H1 (cell line): ENCODE measurements around the gene CIT. TPM values are rescaled to one million over a fixed set of nuclear protein-coding genes. Genes with fewer than 3 reads are reported as not detected.

ENCODE experiments used
- BACH1 ChIP-seq: IDR thresholded peaks from 2 replicates; pipeline ENCODE4 v1.6.1; 2012; ENCODE audit warnings: low read length, improper control_type of control experiment
- CHD1 ChIP-seq: IDR thresholded peaks from 2 replicates; pipeline ENCODE4 v1.6.1; 2012; ENCODE audit warnings: low read depth, low read length, improper control_type of control experiment
- CHD2 ChIP-seq: IDR thresholded peaks from 2 replicates; pipeline ENCODE4 v1.6.1; 2012; ENCODE audit warnings: low read length, improper control_type of control experiment
- MAFK ChIP-seq: IDR thresholded peaks from 2 replicates; pipeline ENCODE4 v1.6.1; 2012; ENCODE audit warnings: low read depth, mild to moderate bottlenecking, improper control_type of control experiment, low read length
- PHF8 ChIP-seq: fragments of 200-600 bp; sonication (generic); conservative IDR thresholded peaks from 2 replicates; pipeline ENCODE4 v1.7.1; 2012; ENCODE audit warnings: low read depth, mild to moderate bottlenecking, inconsistent platforms, low read length, moderate library complexity
- RAD21 ChIP-seq, 2 experiments: IDR thresholded peaks in 1 of 2; conservative IDR thresholded peaks in 1 of 2; 2 replicates each; pipeline ENCODE4 v1.6.1; 2011; ENCODE audit warnings: low read depth in 2 of 2, low read length in 2 of 2, improper control_type of control experiment in 1 of 2, inconsistent platforms in 1 of 2, mild to moderate bottlenecking in 1 of 2, moderate library complexity in 1 of 2
- SIN3A ChIP-seq, 2 experiments: IDR thresholded peaks in 1 of 2; conservative IDR thresholded peaks in 1 of 2; 2 replicates each; pipeline ENCODE4 v1.6.1; 2011 to 2012; ENCODE audit warnings: low read length in 2 of 2, improper control_type of control experiment in 1 of 2, low read depth in 1 of 2, mild to moderate bottlenecking in 1 of 2
- polyA plus RNA-seq, 7 experiments: library from polyadenylated mRNA; depleted of rRNA in 3 of 7; stranded (reverse) in 5 of 7; unstranded in 2 of 7; fragments of >200 nt in 5 of 7; fragments of 200-250 nt in 2 of 7; gene quantifications; 1 replicate in 5 of 7; 2 replicates in 1 of 7; 4 replicates in 1 of 7; pipeline versions ENCODE4 v1.2.1 to v1.2.3, GENCODE V29; 2011 to 2013; ENCODE audit warnings: missing spikeins in 2 of 7, mixed read lengths in 2 of 7
- total RNA-seq: library from RNA; stranded (reverse); fragmentation: NEBNext Ultra II Directional; extraction: Animal tissue kit (Norgen Biotek cat#: 25700); gene quantifications from 2 replicates; pipeline ENCODE4 v1.2.1, GENCODE V29; 2021
- TF ChIP-seq, protein P1 (sequence below): fragments of 300-600 bp; sonication (generic); IDR thresholded peaks from 2 replicates; pipeline ENCODE4 v1.7.1; 2012; ENCODE audit warnings: low read length, moderate library complexity, mild to moderate bottlenecking, inconsistent platforms; ENCODE audit not compliant: insufficient replicate concordance

CIT gene
- total and polyA plus RNA-seq, 2 of the 8 experiments (the other 6 are each of a cell fraction or from before 2014, with no cell fraction given), result 17.1 to 60.9 TPM

- TF ChIP-seq, protein P1, sequence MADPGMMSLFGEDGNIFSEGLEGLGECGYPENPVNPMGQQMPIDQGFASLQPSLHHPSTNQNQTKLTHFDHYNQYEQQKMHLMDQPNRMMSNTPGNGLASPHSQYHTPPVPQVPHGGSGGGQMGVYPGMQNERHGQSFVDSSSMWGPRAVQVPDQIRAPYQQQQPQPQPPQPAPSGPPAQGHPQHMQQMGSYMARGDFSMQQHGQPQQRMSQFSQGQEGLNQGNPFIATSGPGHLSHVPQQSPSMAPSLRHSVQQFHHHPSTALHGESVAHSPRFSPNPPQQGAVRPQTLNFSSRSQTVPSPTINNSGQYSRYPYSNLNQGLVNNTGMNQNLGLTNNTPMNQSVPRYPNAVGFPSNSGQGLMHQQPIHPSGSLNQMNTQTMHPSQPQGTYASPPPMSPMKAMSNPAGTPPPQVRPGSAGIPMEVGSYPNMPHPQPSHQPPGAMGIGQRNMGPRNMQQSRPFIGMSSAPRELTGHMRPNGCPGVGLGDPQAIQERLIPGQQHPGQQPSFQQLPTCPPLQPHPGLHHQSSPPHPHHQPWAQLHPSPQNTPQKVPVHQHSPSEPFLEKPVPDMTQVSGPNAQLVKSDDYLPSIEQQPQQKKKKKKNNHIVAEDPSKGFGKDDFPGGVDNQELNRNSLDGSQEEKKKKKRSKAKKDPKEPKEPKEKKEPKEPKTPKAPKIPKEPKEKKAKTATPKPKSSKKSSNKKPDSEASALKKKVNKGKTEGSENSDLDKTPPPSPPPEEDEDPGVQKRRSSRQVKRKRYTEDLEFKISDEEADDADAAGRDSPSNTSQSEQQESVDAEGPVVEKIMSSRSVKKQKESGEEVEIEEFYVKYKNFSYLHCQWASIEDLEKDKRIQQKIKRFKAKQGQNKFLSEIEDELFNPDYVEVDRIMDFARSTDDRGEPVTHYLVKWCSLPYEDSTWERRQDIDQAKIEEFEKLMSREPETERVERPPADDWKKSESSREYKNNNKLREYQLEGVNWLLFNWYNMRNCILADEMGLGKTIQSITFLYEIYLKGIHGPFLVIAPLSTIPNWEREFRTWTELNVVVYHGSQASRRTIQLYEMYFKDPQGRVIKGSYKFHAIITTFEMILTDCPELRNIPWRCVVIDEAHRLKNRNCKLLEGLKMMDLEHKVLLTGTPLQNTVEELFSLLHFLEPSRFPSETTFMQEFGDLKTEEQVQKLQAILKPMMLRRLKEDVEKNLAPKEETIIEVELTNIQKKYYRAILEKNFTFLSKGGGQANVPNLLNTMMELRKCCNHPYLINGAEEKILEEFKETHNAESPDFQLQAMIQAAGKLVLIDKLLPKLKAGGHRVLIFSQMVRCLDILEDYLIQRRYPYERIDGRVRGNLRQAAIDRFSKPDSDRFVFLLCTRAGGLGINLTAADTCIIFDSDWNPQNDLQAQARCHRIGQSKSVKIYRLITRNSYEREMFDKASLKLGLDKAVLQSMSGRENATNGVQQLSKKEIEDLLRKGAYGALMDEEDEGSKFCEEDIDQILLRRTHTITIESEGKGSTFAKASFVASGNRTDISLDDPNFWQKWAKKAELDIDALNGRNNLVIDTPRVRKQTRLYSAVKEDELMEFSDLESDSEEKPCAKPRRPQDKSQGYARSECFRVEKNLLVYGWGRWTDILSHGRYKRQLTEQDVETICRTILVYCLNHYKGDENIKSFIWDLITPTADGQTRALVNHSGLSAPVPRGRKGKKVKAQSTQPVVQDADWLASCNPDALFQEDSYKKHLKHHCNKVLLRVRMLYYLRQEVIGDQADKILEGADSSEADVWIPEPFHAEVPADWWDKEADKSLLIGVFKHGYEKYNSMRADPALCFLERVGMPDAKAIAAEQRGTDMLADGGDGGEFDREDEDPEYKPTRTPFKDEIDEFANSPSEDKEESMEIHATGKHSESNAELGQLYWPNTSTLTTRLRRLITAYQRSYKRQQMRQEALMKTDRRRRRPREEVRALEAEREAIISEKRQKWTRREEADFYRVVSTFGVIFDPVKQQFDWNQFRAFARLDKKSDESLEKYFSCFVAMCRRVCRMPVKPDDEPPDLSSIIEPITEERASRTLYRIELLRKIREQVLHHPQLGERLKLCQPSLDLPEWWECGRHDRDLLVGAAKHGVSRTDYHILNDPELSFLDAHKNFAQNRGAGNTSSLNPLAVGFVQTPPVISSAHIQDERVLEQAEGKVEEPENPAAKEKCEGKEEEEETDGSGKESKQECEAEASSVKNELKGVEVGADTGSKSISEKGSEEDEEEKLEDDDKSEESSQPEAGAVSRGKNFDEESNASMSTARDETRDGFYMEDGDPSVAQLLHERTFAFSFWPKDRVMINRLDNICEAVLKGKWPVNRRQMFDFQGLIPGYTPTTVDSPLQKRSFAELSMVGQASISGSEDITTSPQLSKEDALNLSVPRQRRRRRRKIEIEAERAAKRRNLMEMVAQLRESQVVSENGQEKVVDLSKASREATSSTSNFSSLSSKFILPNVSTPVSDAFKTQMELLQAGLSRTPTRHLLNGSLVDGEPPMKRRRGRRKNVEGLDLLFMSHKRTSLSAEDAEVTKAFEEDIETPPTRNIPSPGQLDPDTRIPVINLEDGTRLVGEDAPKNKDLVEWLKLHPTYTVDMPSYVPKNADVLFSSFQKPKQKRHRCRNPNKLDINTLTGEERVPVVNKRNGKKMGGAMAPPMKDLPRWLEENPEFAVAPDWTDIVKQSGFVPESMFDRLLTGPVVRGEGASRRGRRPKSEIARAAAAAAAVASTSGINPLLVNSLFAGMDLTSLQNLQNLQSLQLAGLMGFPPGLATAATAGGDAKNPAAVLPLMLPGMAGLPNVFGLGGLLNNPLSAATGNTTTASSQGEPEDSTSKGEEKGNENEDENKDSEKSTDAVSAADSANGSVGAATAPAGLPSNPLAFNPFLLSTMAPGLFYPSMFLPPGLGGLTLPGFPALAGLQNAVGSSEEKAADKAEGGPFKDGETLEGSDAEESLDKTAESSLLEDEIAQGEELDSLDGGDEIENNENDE, result no peak
- TF ChIP-seq BACH1 (no peak), CHD1 (no peak), CHD2 (no peak), PHF8 (no peak), MAFK (no peak), RAD21 (IDR thresholded peaks at IDR 0.05 in 1 of 2, conservative IDR thresholded peaks at IDR 0.05 in 1 of 2; ENCODE audit: low read depth in 2 of 2, low read length in 2 of 2) (no peak), SIN3A (conservative IDR thresholded peaks at IDR 0.05 in 1 of 2, IDR thresholded peaks at IDR 0.05 in 1 of 2; ENCODE audit: low read depth in 1 of 2, low read length in 2 of 2) (no peak)
These were observed 6.7 kb downstream of the CIT start (continued) for GRCh38 chr12:119870457-119870856.
